ENCODE results near the gene CPLX3.

The CPLX3 gene

GRCh38 chr15:74845208-74845568 lies 18.8 kb downstream of the CPLX3 start:
- H3K79me2 ChIP-seq (ENCODE audit: insufficient read depth, low read length) = peaks cover 21% of the 10 kb centered on the region
- no peak for TF ChIP-seq CTCF (conservative IDR thresholded peaks at IDR 0.05; ENCODE audit: low read length)
- no peaks in the 10 kb centered on the region for H3K27me3 ChIP-seq (ENCODE audit: insufficient read depth, low read length, poor library complexity, severe bottlenecking)
- H3K4me3 ChIP-seq (ENCODE audit: low read length, poor library complexity, severe bottlenecking) = peak overlapping the region; percentile 18
- H3F3A ChIP-seq (ENCODE audit: low read depth) = no peaks in the 10 kb centered on the region; the same call in 1 of the 2 replicates
- H3K36me3 ChIP-seq (ENCODE audit: insufficient read depth, low read length) = peaks cover 28% of the 10 kb centered on the region; the same call in 1 of the 2 replicates
- peak overlapping the region; percentile 85 for H3K9ac ChIP-seq (ENCODE audit: low read depth, low read length, poor library complexity, severe bottlenecking)
- peak overlapping the region; percentile 91 for H3K4me2 ChIP-seq (ENCODE audit: low read depth, low read length, poor library complexity, severe bottlenecking)
- H4K20me1 ChIP-seq (ENCODE audit: insufficient read depth, low read length, poor library complexity, severe bottlenecking) = peaks cover 3% of the 10 kb centered on the region
- no peak overlapping the region for H2AFZ ChIP-seq (ENCODE audit: low read length)
- H3K4me1 ChIP-seq (ENCODE audit: insufficient read depth, low read length, poor library complexity, severe bottlenecking) = peaks cover 40% of the 10 kb centered on the region
- H3K9me3 ChIP-seq (ENCODE audit: insufficient read depth, low read depth, low read length) = no peaks in the 10 kb centered on the region
- no peaks in the 10 kb centered on the region for H3K9me2 ChIP-seq (replicated peaks; ENCODE audit: low read depth, low read length)

- H3K9me3 ChIP-seq (ENCODE audit: insufficient read depth, low read depth, low read length) = no peaks in the 10 kb centered on the region
- H3K79me2 ChIP-seq (ENCODE audit: insufficient read depth, low read length) = peaks cover 21% of the 10 kb centered on the region
- H3K9me2 ChIP-seq (replicated peaks; ENCODE audit: low read depth, low read length) = no peaks in the 10 kb centered on the region
- H3K36me3 ChIP-seq (ENCODE audit: insufficient read depth, low read length) = peaks cover 32% of the 10 kb centered on the region; the same call in 1 of the 2 replicates
- peak overlapping the region; percentile 91 for H3K4me2 ChIP-seq (ENCODE audit: low read depth, low read length, poor library complexity, severe bottlenecking)
- no peaks in the 10 kb centered on the region; the same call in 1 of the 2 replicates for H3F3A ChIP-seq (ENCODE audit: low read depth)
- peaks cover 40% of the 10 kb centered on the region for H3K4me1 ChIP-seq (ENCODE audit: insufficient read depth, low read length, poor library complexity, severe bottlenecking)
- TF ChIP-seq EZH2phosphoT487 (IDR thresholded peaks at IDR 0.05; ENCODE audit: borderline replicate concordance) (no peak), CTCF (conservative IDR thresholded peaks at IDR 0.05; ENCODE audit: low read length) (no peak)
- peak overlapping the region; percentile 85 for H3K9ac ChIP-seq (ENCODE audit: low read depth, low read length, poor library complexity, severe bottlenecking)
- peaks cover 3% of the 10 kb centered on the region for H4K20me1 ChIP-seq (ENCODE audit: insufficient read depth, low read length, poor library complexity, severe bottlenecking)
- H3K4me3 ChIP-seq (ENCODE audit: low read length, poor library complexity, severe bottlenecking) = peak overlapping the region; percentile 18
- no peak overlapping the region for H2AFZ ChIP-seq (ENCODE audit: low read length)
- H3K27me3 ChIP-seq (ENCODE audit: insufficient read depth, low read length, poor library complexity, severe bottlenecking) = no peaks in the 10 kb centered on the region
Observed at GRCh38 chr15:74845581-74845980, 19.2 kb downstream of the CPLX3 start.

GRCh38 chr15:74847432-74847831 lies 21.0 kb downstream of the CPLX3 start:
- Histone ChIP-seq H3K27me3 (ENCODE audit: insufficient read depth, low read length, poor library complexity, severe bottlenecking) (no peaks in the 10 kb centered on the region), H3K4me1 (ENCODE audit: insufficient read depth, low read length, poor library complexity, severe bottlenecking) (peaks cover 29% of the 10 kb centered on the region), H3F3A (ENCODE audit: low read depth) (no peaks in the 10 kb centered on the region; the same call in 1 of the 2 replicates), H3K4me3 (ENCODE audit: low read length, poor library complexity, severe bottlenecking) (no peak overlapping the region), H3K9me2 (replicated peaks; ENCODE audit: low read depth, low read length) (no peaks in the 10 kb centered on the region), H3K79me2 (ENCODE audit: insufficient read depth, low read length) (peaks cover 4% of the 10 kb centered on the region), H4K20me1 (ENCODE audit: insufficient read depth, low read length, poor library complexity, severe bottlenecking) (no peaks in the 10 kb centered on the region), H3K36me3 (ENCODE audit: insufficient read depth, low read length) (peaks cover 51% of the 10 kb centered on the region; the same call in 1 of the 2 replicates), H2AFZ (ENCODE audit: low read length) (no peak overlapping the region), H3K4me2 (ENCODE audit: low read depth, low read length, poor library complexity, severe bottlenecking) (no peak overlapping the region), H3K9me3 (ENCODE audit: insufficient read depth, low read depth, low read length) (no peaks in the 10 kb centered on the region), H3K9ac (ENCODE audit: low read depth, low read length, poor library complexity, severe bottlenecking) (no peak overlapping the region)
- no peak for TF ChIP-seq CTCF (conservative IDR thresholded peaks at IDR 0.05; ENCODE audit: low read length)
- TF ChIP-seq EZH2phosphoT487 (IDR thresholded peaks at IDR 0.05; ENCODE audit: borderline replicate concordance) = no peak

Measured in Loucy (cell line).